HCEC 1CT (cell line): ENCODE results near the gene HVCN1.
"Not testable (repeated sequence)": the region's sequence is repeated elsewhere in the genome, so short reads cannot be mapped to it uniquely, and the experiment has no call there.

Experiments
- DNase-seq: peaks from one replicate; pipeline ENCODE4 v3.0.0-alpha.2; 2017

Gene HVCN1

DNA sequence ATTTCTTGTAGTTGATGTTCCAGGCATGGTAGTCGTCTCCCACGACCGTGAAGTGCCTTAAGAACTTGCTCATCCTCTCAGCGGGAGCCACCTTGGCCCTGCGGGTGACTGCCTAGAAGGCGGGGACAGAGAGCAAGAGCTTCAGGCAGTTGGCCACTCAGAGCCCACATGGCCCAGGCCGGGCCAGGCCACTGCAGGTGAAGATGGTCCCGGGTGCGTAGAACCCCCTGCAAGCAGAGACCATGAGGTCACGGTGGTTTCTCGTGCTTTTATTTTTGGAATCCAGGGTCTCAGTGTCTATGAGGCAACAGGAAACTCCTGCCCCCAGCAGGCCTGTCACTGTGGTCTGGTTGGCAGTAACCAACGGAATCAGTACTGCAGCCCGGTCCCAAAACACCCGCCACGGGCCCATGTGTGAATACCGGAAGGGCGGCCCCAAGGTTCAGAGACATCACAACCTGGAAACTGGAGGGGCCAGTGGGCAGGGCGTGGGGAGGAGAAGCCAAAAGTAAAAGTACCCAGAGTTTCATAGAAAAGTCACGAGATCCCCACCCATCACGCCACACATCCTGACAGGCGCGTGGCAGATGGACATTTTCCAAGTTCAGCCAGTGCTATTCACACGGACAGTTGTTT is 27.5 kb downstream of the HVCN1 start:
- DNase-seq = no peak

DNA sequence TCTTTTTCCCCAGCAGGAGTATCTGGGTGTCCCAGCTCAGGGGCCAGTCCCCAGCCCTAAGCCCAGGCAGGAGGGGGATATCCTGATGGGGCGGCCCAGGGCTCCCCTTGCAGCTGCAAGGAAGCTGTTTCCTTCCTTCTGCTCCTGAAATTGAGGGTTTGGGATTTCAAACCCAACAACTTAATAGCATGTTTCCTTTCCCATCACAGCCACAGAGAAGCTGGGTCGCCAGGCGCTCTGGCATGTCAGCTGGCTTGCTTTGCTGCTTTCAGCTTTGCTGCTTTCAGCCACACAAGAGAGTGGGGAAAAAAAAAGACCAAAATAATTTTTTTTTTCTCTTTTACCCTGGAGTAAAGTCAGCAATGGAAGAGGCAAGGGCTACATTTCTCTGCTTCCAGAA is 30.0 kb downstream of the HVCN1 start:
- no peak for DNase-seq

DNA sequence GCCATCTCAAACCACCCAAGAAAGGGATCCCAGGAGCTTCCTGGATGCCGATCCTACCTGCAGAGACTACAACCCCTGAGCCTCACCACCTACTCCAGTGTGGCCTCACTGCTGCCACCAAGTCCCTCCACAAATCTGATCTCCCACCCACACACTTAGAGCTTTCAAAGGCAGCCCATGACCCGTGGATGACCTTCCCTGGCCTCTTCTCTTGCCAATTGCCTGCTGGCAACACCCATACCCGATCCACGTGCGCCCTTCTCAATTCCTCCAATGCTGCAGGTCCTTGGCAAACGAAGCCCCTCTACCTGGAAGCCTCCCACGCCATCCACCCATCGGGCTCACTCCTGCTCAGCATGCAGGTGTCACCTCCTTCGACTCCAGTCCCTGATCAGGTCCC is 30.7 kb downstream of the HVCN1 start:
- no peak for DNase-seq

DNA sequence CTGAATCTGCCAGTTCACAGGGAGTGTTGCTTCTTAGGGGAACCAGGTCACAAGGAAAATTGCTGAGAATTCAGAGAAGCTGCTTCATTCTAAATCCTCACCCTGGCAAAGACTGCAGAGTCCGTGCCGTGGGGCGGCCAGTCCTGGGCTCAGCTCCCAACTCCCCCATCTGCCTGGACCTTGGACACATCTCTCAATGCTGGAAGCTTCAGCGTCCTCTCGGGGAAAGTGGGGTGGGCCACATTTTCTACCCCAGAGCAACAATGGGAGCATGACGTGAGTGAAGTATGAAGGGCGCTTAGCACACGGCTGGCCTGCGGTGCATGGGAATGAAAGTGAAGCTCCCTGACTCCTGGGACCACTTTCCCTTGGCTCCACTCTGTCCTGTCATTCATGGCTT is 31.2 kb downstream of the HVCN1 start:
- no peak for DNase-seq

DNA sequence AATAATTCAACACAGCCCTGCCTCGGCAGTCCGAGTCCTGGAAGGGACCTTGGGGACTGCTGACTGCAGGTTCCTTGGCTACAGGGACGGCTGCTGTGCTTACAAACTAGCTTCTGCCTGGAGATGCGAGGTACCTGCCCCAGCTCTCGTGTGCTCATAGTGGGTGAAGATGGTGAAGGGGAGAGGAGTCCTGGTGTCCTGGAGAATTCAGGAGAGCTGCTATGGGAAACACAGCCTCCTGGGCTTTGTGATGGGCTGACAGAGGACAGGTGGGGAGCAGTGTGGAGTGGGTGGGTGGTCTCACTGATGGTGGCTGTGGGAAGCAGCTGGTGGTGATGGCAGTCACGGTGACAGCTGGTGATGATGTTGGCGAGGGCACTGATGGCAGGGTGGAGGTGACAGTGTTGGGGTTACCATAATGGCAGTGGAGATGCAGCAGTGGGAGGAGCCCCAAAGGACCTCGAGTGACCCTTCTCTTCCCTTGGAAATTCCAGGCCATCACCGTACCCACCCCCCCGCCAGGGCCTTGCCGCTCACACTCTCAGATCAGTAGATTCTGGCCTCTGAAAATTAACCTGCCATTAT is 32.8 kb downstream of the HVCN1 start:
- DNase-seq = no peak

DNA sequence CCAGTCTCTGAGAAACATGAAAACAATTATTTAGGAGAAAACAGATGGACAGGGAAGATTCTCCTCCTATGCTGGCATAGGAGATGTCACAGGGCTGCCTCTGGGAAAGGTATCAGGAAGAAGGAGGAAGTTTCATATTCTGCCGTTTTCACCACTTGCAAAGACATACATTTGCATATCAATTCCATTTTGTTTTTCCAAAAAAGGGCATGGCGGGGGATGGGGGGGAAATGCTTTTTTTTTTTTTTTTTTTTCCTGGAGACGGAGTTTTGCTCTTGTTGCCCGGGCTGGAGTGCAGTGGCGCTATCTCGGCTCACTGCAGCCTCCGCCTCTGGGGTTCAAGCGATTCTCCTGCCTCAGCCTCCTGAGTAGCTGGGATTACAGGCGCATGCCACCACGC is 34.7 kb downstream of the HVCN1 start:
- not testable (repeated sequence) for DNase-seq

DNA sequence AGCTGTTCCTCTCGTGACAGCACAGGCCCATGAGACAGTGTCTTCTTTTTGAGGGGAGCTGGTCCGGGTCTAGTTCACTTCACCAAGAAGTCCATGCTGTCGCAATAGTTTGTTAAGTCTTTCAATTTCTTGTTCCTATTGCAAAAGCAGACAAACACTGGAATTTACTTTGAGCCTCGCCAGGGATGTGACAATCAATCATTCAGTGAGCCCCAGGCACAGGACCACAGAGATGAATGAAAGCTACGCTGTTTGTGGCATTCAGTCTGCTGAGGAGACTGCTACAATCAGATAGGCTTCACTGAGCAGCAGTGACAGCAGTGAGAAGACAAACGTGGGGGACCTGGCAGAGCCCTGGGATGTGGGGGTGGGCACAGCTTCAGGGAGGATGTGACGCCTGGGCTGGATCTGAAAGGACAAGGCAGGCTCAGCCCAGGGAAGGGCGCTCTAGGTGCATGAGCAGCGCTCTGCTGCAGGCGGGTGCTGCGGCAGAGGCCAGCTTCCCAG is 39.5 kb downstream of the HVCN1 start:
- no peak for DNase-seq

DNA sequence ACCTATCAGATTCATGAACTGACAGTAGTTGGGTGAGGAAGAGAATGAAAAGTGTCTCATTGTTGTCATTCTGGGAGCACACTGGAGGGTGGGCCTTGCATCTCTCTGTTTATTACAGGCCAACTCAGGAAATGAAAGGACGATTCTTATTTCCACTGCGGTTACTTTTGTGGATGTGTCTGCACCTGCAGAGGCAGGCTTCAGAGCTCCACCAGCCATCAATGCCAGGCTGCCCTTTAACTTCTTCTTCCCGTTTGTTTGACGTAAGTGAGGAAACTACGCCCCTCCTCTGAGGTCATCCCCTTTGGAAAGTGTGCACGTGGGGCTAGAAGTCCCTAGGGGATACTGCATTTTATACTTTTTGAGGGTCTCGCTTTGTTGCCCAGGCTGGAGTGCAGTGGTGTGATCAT is 41.3 kb downstream of the HVCN1 start:
- DNase-seq = no peak

DNA sequence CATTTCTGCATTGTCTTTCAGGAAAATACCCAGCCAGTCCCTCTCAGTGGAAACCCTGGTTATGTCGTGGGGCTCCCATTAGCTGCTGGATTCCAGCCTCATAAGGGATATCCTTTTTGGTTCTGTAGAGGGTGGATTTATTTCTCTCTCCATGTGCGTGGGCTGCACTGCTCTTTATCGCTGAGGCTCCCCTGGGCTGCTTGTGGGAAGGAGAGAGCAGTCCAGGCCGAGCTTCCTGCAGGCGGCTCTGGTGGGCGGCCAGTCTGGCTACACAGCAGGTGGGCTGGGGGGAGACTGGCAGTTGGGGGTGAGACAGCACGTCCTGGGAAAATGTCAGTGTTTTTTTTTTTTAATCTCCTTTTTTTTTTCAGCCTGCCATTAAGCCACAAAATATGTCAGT is 47.4 kb downstream of the HVCN1 start:
- DNase-seq = no peak

DNA sequence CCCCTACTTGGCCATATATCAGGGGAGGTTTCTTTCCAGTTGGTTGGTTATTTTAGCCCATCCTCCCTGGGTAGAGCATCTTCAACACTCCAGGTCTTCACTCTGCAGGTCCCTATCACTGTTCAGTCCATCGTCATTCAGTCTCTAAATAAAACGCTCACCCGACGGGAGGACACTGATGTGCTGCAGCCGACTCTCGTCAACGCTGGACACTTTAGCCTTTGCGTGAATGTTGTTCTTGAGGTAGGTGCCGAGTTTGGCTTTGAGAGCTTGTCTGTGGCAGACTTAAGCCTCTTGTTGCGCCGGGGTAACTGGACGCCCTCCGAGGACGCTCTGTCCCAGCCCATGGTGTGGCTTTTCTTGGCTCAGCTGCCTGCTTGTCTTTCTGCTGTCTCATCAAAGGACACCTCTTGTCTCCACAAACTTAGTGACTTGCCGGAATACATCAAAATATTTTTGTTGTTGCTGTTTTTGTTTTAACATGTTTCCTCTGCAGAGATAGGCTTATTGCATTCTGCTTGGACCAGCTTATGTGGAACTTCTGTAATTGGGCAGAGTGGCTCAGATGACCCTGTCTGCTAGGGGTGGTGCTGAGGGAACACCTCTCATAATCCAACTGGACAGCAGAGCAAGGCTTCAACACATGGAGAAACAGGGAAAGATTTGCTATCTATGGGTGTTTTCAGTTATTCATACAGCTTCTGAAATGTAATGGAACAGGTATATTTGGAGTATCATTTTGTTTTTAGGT is 48.5 kb downstream of the HVCN1 start:
- DNase-seq = no peak

DNA sequence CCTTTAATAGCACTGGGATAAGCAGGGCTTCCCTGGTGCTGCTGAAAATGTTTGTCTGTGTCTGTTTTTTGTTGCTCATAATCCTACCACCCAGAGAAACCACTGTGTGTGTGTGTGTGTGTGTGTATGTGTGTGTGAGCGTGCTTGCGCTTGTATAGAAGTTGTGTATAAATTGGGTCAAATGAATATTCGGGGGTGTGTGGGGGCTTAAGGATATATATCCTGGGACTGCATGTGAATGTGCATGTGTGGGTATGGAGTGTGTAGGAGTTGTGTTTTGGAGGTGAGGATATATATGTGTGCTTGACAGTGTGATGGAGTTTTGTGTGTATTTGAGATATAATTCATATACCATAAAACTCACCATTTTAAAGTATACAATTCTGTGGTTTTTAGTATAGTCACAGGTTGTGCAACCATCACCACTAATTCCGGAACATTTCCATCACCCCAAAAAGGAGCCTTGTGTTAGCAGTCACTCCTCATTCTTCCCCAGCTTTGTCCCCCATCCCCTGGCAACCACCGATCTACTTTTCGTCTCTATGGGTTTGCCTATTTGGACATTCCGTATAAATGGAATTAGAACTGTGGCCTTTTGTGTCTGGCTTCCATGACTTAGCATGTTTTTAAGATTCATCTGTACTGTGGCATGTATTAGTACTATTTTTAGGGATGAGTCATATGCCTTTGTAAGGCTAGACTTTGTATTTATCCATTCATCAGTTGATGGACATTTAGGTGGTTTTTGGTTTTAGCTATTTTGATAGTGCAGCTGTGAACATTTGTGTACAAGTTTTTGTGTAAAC is 49.4 kb downstream of the HVCN1 start:
- peak; percentile 87 for DNase-seq

DNA sequence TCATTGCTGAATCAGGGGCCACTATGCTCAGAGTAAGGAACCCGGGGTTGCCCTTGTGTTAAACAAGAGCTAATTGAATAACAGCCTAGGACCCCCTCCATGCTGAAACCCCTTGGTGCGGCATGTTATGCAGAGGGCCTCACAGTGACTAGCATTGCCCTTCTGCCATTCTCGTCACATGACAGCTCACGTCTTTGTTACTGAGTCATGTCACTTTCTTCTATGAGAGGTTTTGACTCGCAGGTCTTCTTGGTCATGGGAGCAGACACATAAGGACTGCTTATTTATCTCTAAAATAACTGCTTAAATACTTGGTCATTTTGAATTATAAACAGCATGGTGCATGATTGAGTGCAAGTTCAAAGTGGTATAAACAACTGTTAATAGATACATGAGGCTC is 50.1 kb downstream of the HVCN1 start:
- DNase-seq = no peak

DNA sequence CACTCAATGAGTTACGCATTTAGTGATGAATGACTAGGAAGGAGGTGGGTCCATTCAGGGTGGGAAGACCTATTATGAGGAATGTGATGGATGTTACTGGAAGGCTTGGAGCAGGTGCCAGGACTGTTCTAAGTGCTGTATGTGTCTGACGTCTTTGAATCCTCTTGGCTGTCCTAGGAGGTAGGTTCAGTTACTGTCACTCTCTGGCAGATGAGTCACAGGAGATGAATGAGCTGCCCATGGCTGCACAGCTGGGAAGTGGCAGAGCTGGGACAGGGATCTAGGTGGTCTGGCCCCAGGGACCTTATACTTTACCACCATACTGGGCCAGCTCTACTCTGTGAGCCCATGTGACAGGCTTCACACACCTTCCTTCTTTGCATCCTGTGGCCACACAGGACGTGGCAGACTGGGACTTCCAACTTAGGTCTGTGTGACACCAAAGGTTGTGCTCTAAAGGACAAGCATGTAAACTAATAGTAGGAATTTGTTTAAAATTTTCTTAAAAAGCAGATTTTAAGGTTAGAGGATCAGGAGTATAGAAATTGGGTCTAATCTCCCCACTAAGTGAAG is 51.0 kb downstream of the HVCN1 start:
- peak; percentile 10 for DNase-seq

DNA sequence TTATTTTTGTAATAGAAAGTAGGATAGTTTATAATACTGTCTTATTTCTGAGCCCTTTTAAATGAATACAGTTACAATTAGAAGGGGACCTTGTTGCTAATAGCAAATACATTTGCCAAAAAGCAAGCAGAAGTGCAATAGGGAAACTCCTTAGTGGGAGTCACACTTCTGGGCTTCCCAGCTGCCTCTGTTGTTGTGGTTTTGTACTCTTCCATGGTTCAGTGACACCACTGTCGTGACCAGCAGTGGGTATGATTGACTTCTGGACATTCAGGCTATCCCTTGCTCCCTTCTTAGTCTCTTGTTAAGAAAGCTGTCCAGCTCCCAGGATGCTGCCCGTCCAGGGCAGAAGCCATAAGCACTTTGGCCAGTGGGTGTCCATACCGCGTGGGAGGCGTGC is 52.4 kb downstream of the HVCN1 start:
- no peak for DNase-seq

DNA sequence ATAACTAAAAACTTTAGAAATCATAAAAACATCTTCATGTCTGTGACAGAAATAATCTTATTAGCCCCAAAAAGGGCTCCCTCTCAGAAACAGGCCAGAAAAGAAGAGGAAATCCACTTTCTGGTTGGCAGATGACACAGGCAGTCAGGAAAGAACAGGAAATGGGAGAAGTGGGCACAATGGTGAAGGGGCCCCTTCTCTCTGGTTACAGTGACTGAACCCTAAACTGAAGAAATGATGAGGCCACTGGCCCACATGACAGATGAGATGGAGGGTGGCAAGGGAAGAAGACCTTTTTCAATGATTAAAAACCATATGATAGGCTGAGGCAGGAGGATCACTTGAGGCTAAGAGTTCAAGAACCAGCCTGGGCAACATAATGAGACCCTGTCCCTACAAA is 53.9 kb downstream of the HVCN1 start:
- no peak for DNase-seq

DNA sequence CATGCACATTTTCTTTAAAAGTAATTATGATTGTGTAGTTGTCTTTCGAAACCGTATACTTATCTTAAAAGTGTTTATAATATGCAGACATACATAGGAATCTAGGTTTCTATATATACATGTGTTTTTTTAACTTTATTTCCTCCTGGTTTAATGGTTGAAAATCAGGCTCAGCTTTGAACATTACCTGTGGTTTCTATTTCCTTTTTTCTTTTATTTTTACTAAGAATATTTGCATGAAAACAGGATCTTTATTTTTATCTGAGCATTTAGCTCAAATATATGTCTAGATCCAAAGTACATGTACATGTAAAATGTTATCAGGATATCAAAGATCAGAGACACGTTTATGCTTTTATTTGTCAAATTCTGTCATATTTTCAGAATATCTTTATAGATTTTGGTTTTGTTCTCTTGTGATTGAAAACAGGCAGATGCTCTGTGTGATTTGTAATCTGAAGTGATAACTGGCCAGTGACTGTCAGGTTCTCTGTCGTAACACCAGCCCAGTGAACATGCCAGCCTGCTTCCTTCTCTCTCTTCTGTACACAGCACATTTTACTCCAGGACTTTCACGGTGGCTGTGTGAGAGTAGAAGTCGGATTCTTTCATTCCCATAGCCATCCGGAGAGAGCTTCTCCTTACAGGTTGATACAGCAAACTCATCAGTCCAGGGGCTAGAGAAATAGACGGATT is 61.3 kb downstream of the HVCN1 start:
- no peak for DNase-seq

DNA sequence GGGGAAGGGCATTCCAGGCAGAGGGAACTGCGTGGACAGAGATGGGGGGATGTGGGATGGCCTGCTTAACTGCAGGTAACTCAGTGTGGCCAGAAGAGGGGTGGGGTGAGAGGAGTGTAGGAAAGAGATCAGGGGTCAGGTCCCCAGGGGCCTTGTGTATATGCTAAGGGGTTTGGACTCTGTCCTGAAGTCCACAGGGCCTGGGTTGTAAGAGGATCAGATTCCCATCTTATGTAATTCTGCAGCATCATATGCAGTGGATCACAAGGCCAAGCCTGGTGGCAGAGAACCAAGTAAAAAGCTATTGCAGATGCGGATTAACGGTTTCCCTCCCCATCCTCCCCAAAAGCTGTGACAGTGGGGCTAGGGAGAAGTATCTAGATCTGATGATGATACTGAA is 66.3 kb downstream of the HVCN1 start:
- DNase-seq = no peak

DNA sequence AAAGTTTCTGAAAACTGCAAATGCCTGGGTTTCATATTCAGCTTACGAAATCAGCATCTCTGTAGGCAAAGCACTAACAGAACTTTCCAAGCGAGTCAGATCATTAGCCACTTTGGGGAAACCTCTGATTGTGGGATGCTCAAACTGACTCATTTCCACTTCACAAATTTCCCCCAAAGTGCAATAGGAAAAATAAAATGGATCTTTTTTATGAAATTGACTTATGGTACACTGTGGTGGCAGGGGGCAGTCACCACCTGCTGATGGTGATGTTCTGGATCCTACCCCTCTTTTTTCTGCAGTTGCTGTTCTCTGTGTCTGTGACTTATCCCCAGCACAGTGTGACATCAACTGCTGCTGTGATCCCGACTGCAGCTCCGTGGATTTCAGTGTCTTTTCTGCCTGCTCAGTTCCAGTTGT is 69.4 kb downstream of the HVCN1 start:
- DNase-seq = peak; percentile 19

DNA sequence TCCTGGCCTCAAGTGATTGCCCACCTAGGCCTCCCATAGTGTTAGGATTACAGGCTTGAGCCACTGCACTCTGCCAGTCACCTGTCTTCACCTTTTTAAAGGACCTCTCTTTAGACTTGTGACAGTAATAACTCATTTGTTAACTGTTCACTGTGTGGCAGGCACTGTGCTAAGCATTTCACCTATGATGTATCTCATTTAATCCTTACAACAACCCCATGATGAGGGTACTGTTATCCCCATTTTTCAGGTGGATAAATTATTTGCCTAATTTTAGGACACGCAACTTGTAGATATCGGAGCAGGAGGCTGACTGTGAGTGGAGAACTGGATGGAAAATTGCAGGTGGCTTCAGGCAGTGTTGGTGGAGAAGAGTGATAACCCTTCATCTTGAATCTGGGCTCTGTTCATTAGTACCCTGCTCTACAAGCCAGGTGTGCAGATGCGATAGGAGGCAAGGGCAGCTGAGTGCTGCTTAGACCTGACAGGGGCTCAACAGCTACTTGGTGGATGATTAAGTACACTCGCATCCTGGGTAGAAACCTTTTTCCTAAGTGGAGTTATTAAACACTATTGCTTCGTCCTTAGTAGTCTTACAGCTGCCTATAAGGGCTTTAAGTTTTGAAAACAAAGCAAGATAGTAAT is 72.3 kb downstream of the HVCN1 start:
- DNase-seq = no peak

DNA sequence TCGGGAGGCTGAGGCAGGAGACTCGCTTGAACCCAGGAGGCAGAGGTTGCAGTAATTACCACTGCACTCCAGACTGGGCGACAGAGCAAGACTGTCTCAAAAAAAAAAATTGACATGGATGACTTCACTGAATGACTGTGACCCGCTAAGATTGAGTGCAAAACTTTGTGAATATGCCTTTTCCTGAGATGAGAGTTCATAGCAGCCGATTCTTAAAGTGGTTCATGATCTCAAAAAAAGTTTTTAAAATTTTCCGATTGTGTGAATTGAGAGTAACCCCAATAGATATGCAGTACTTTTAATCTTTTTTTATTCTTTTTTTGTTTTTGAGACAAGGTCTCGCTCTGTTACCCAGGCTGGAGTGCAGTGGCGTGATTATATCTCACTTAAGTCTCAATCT is 73.7 kb downstream of the HVCN1 start:
- DNase-seq = no peak

DNA sequence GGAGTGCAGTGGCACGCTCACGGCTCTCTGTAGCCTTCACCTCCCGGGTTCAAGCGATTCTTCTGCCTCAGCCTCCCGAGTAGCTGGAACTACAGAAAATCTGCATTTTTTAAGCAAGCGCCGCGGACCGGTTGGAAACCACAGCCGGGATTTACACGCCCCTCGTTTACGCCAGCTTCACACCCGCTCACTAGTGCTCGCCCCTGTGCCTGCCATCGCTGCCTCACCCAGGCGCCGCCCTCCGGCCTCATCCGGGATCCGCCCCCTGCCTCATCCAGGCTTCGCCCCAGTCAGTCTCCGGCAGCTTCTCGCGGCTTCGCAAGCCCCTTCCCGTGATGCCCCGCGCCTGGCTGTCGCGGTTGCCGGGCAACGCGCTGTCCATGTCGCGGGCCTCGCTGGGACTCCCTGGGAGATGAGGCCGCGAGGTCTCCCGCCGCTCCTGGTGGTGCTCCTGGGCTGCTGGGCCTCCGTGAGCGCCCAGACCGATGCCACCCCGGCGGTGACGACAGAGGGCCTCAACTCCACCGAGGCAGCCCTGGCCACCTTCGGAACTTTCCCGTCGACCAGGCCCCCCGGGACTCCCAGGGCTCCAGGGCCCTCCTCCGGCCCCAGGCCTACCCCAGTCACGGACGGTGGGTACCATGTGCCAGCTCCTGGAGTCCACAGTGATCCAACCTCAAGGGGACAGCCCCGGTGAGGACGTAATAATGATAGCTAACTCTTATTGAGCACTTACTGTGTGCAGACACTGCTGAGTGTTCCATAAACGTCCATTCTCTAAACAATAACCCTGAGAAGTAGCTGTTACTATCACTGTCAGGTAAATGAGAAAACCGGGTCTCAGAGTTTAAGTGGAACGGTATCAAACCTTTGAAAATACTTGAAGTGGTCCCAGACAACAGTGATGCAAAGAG is 74.9 kb downstream of the HVCN1 start, which contains the start of gene TCTN1:
Gene TCTN1, plus strand, starts transcription at position 359 of the 914 bp plus-strand sequence. Its CDS starts 54 bp downstream, at position 413.
- peak; percentile 96 for DNase-seq
